ENCODE measurements around the gene JAKMIP3.

The JAKMIP3 gene

GRCh38 chr10:132054564-132054963 lies 11.2 kb upstream of the JAKMIP3 start:
- no peak for DNase-seq (ENCODE audit: extremely low read depth, low read depth)
- no peak for TF ChIP-seq CTCF (IDR thresholded peaks at IDR 0.05; ENCODE audit: low read depth, low read length)

- TF ChIP-seq CTCF (IDR thresholded peaks at IDR 0.05; ENCODE audit: low read depth, low read length): no peak
- no peak for DNase-seq (ENCODE audit: extremely low read depth, low read depth)
These were observed 10.1 kb upstream of the JAKMIP3 start for GRCh38 chr10:132055616-132056015.

- no peak for DNase-seq (ENCODE audit: extremely low read depth, low read depth)
- TF ChIP-seq CTCF (IDR thresholded peaks at IDR 0.05; ENCODE audit: low read depth, low read length): no peak
These were observed 9.1 kb upstream of the JAKMIP3 start for GRCh38 chr10:132056663-132057062.

- no peak for TF ChIP-seq CTCF (IDR thresholded peaks at IDR 0.05; ENCODE audit: low read depth, low read length)
- no peak for DNase-seq (ENCODE audit: extremely low read depth, low read depth)
These were observed 8.5 kb upstream of the JAKMIP3 start for GRCh38 chr10:132057191-132057681.

GRCh38 chr10:132058111-132058745 lies 7.5 kb upstream of the JAKMIP3 start:
- no peak for DNase-seq (ENCODE audit: extremely low read depth, low read depth)
- no peak for TF ChIP-seq CTCF (IDR thresholded peaks at IDR 0.05; ENCODE audit: low read depth, low read length)

GRCh38 chr10:132058793-132059759 lies 6.7 kb upstream of the JAKMIP3 start:
- no peak for DNase-seq (ENCODE audit: extremely low read depth, low read depth)

More at GRCh38 chr10:132058793-132059759, 6.7 kb upstream of the JAKMIP3 start:
- no peak for TF ChIP-seq CTCF (IDR thresholded peaks at IDR 0.05; ENCODE audit: low read depth, low read length)

Data from AG09319 (cell line).